ENCODE results near the gene IL6. TPM values are rescaled to one million over a fixed set of nuclear protein-coding genes. Genes with fewer than 3 reads are reported as not detected.

The IL6 gene
- total and polyA plus RNA-seq, 9 of the 15 experiments (the other 6 are each of a cell fraction or from before 2014, with no cell fraction given) = 0.76 to 2.9 (median 1.5) TPM

DNA sequence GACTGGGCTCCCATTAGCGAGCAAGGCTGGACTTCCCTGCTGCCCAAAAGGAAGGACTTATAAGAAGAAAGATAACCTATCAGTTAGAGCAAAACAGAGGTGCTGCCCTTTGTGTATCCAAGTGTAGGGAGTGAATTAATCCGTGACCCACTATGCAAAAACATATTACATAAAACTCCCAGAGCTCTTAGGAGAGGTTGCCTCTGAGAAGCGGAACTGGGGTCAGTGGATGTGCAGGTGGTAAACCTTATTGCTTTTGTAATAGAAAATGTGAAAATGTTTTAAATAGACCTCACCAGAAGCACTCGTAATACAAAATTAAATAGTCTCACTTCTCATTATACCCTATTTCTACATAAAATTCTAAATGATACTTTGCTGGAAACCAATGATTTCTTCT, 17.1 kb upstream of the IL6 start:
- intact Hi-C loops (cut with micrococcal nuclease) (no loop called here), in situ Hi-C loops (cut with MboI) (no loop called here)
- no peaks in the 10 kb centered on the region for H3K9me3 ChIP-seq (replicated peaks; ENCODE audit: control insufficient read depth, insufficient read depth, low read depth, low read length)
- no peak for DNase-seq (ENCODE audit: extremely low read depth in 1 of 4, low spot score in 3 of 4)
- H3K4me3 ChIP-seq = no peak overlapping the region
- H3K27me3 ChIP-seq (ENCODE audit: control insufficient read depth in 2 of 2, insufficient read depth in 2 of 2, low read length in 2 of 2) = no peaks in the 10 kb centered on the region
- peak overlapping the region; percentile 71 for H2AFZ ChIP-seq (ENCODE audit: low read depth, low read length)
- no peak for TF ChIP-seq ZKSCAN8 (CRISPR knock-in tag; IDR thresholded peaks at IDR 0.05)
- peak; percentile 20; the same call in 1 of the 2 replicates for TF ChIP-seq RBFOX2 (IDR thresholded peaks at IDR 0.05; ENCODE audit: low read depth, low read length)
- no peak for TF ChIP-seq SOX6 (IDR thresholded peaks at IDR 0.05)
- no peak for TF ChIP-seq TOE1 (IDR thresholded peaks at IDR 0.05; ENCODE audit: borderline replicate concordance)
- TF ChIP-seq TOE1 (CRISPR knock-in tag; IDR thresholded peaks at IDR 0.05; ENCODE audit: borderline replicate concordance, low read depth) = 0 out of 2 replicates have a peak, but pooled peaks have one; percentile 4
- TF ChIP-seq, protein P1, sequence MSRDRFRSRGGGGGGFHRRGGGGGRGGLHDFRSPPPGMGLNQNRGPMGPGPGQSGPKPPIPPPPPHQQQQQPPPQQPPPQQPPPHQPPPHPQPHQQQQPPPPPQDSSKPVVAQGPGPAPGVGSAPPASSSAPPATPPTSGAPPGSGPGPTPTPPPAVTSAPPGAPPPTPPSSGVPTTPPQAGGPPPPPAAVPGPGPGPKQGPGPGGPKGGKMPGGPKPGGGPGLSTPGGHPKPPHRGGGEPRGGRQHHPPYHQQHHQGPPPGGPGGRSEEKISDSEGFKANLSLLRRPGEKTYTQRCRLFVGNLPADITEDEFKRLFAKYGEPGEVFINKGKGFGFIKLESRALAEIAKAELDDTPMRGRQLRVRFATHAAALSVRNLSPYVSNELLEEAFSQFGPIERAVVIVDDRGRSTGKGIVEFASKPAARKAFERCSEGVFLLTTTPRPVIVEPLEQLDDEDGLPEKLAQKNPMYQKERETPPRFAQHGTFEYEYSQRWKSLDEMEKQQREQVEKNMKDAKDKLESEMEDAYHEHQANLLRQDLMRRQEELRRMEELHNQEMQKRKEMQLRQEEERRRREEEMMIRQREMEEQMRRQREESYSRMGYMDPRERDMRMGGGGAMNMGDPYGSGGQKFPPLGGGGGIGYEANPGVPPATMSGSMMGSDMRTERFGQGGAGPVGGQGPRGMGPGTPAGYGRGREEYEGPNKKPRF (IDR thresholded peaks at IDR 0.05; ENCODE audit: low read depth, low read length) = no peak
- TF ChIP-seq HNRNPL (IDR thresholded peaks at IDR 0.05; ENCODE audit: low read depth, low read length) = no peak
- TF ChIP-seq, protein P2, sequence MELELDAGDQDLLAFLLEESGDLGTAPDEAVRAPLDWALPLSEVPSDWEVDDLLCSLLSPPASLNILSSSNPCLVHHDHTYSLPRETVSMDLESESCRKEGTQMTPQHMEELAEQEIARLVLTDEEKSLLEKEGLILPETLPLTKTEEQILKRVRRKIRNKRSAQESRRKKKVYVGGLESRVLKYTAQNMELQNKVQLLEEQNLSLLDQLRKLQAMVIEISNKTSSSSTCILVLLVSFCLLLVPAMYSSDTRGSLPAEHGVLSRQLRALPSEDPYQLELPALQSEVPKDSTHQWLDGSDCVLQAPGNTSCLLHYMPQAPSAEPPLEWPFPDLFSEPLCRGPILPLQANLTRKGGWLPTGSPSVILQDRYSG (tag; conservative IDR thresholded peaks at IDR 0.05; ENCODE audit: low read depth) = 0 out of 2 replicates have a peak, but pooled peaks have one; percentile 15
- no peak for TF ChIP-seq CREBBP (IDR thresholded peaks at IDR 0.05; ENCODE audit: low read depth, low read length)
- peak; percentile 23; the same call in 1 of the 2 replicates for TF ChIP-seq ZNF766 (CRISPR knock-in tag; conservative IDR thresholded peaks at IDR 0.05)
- TF ChIP-seq LEF1 (IDR thresholded peaks at IDR 0.05) = no peak
- TF ChIP-seq, protein P3, sequence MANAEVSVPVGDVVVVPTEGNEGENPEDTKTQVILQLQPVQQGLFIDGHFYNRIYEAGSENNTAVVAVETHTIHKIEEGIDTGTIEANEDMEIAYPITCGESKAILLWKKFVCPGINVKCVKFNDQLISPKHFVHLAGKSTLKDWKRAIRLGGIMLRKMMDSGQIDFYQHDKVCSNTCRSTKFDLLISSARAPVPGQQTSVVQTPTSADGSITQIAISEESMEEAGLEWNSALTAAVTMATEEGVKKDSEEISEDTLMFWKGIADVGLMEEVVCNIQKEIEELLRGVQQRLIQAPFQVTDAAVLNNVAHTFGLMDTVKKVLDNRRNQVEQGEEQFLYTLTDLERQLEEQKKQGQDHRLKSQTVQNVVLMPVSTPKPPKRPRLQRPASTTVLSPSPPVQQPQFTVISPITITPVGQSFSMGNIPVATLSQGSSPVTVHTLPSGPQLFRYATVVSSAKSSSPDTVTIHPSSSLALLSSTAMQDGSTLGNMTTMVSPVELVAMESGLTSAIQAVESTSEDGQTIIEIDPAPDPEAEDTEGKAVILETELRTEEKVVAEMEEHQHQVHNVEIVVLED (CRISPR knock-in tag; IDR thresholded peaks at IDR 0.05) = no peak
- peak; percentile 37 for ATAC-seq
- no TSS peak for BruUV-seq (replicated peaks)
- H3K79me2 ChIP-seq (ENCODE audit: control insufficient read depth, insufficient read depth, low read length) = peaks cover 38% of the 10 kb centered on the region
- peaks cover 8 to 17% of the 10 kb centered on the region in 2 experiments for H3K4me1 ChIP-seq (replicated peaks in 1 of 2; ENCODE audit: control insufficient read depth in 2 of 2, insufficient read depth in 2 of 2, low read length in 2 of 2)
- H3K9me1 ChIP-seq (ENCODE audit: control insufficient read depth, insufficient read depth, low read length) = no peaks in the 10 kb centered on the region
- POLR2A ChIA-PET = interaction anchor here (0.6 to 2.6 kb wide), 7 partner anchors 9 to 153 kb away, joined by 3 to 8 read pairs (median 4); no protein-coding TSS in a partner anchor
- peak overlapping the region; percentile 76 for H3K27ac ChIP-seq (ENCODE audit: extremely low read depth, low read depth, low read length)
- no peaks in the 10 kb centered on the region for H4K20me1 ChIP-seq (replicated peaks; ENCODE audit: control insufficient read depth, insufficient read depth, low read length)
- H3K9ac ChIP-seq (ENCODE audit: insufficient read depth in 1 of 2, low read depth in 2 of 2, low read length in 2 of 2) = peak overlapping the region; percentile 57 to 90; a peak in 3 of 4 replicates
- 65% methylated on average over 4 of the region's 4 CpGs for WGBS (ENCODE audit: insufficient coverage, low coverage, missing lambda C conversion rate)
- FAIRE-seq = no peak
- H3K4me2 ChIP-seq (ENCODE audit: insufficient read depth, low read length) = peak overlapping the region; percentile 71
- no peaks in the 10 kb centered on the region; the same call in 2 of the 3 replicates for H3K36me3 ChIP-seq (ENCODE audit: control insufficient read depth, insufficient read depth, low read length)
- CTCF ChIA-PET (ENCODE audit: low intra/inter-chr PET ratio) = no interaction called here
